K562 (cell line): Measurements from ENCODE around the gene TCP10L. TPM values are rescaled to one million over a fixed set of nuclear protein-coding genes. Genes with fewer than 3 reads are reported as not detected.
A peak's percentile ranks its signal among the peaks of the same experiment; 100 is the strongest.

Source experiments
- ARID1B ChIP-seq: fragments of 450-650 bp; IDR thresholded peaks from 2 replicates; pipeline ENCODE4 v1.6.1; 2016; ENCODE audit warnings: antibody characterized with exemption, mild to moderate bottlenecking, inconsistent platforms
- CBX1 ChIP-seq: sonication (generic); IDR thresholded peaks from 2 replicates; pipeline ENCODE4 v1.6.1; 2016; ENCODE audit warnings: antibody characterized with exemption, low read depth, mild to moderate bottlenecking
- HLTF ChIP-seq: fragments of 450-650 bp; IDR thresholded peaks from 2 replicates; pipeline ENCODE4 v1.6.1; 2016
- NCOA2 ChIP-seq, 2 experiments: fragments of 450-650 bp; IDR thresholded peaks; 2 replicates each; pipeline ENCODE4 v1.6.1; 2018; ENCODE audit warnings: mild to moderate bottlenecking in 2 of 2, moderate library complexity in 1 of 2; ENCODE audit not compliant: partially characterized antibody in 2 of 2
- PRDM10 ChIP-seq: fragments of 450-650 bp; IDR thresholded peaks from 2 replicates; pipeline ENCODE4 v1.6.1; 2018; ENCODE audit not compliant: partially characterized antibody
- RBM25 ChIP-seq: fragments of 200-400 bp; formaldehyde crosslinking; IDR thresholded peaks from 2 replicates; pipeline ENCODE4 v1.6.1; 2018; ENCODE audit warnings: low read length, low read depth, moderate library complexity; ENCODE audit not compliant: severe bottlenecking
- SMAD4 ChIP-seq: fragments of 250-450 bp; sonication (Bioruptor Pico); conservative IDR thresholded peaks from 2 replicates; pipeline ENCODE4 v1.8.0; 2021; ENCODE audit warnings: inconsistent platforms, mild to moderate bottlenecking, moderate library complexity
- SREBF2 ChIP-seq: sonication (generic); formaldehyde crosslinking; IDR thresholded peaks from 2 replicates; pipeline ENCODE4 v1.4.0; 2020; ENCODE audit warnings: mild to moderate bottlenecking, missing genetic modification reagents
- ZC3H8 ChIP-seq: fragments of 450-650 bp; IDR thresholded peaks from 2 replicates; pipeline ENCODE4 v1.6.1; 2017
- ZKSCAN8 ChIP-seq: fragments of 200-800 bp; sonication (Bioruptor generic); IDR thresholded peaks from 2 replicates; pipeline ENCODE4 v1.6.1; 2016; ENCODE audit warnings: missing genetic modification characterization, missing compliant biosample characterization
- ZNF551 ChIP-seq: fragments of 250-450 bp; sonication (Bioruptor Pico); IDR thresholded peaks from 2 replicates; pipeline ENCODE4 v1.5.0; 2021; ENCODE audit warnings: mild to moderate bottlenecking, moderate library complexity
- polyA plus RNA-seq, 8 experiments: library from polyadenylated mRNA; depleted of rRNA in 4 of 8; stranded (reverse) in 5 of 8; unstranded in 3 of 8; fragments of >200 nt; fragmentation: Nextera tagmentation in 2 of 8; fragmentation: Illumina TruSeq in 1 of 8; extraction: Ambion mirVana in 2 of 8; extraction: Trizol in 1 of 8; gene quantifications; 2 replicates each; pipeline versions ENCODE4 v1.2.1 to v1.2.3, GENCODE V29; 2011 to 2014; ENCODE audit warnings: inconsistent platforms in 1 of 8, missing spikeins in 1 of 8
- total RNA-seq, 7 experiments: library from RNA; depleted of rRNA in 6 of 7; stranded (reverse); fragments of >200 nt in 6 of 7; fragmentation: Illumina TruSeq in 2 of 7; extraction: Trizol in 2 of 7; gene quantifications; 2 replicates each; pipeline versions ENCODE4 v1.2.1 to v1.2.3, GENCODE V29; 2011 to 2021; ENCODE audit warnings: low replicate concordance in 1 of 7
- TF ChIP-seq, protein P1 (sequence below): fragments of 250-450 bp; sonication (Bioruptor Pico); IDR thresholded peaks from 2 replicates; pipeline ENCODE4 v1.9.0; 2021; ENCODE audit warnings: mild to moderate bottlenecking, inconsistent platforms
- TF ChIP-seq, protein P2 (sequence below): fragments of 450-650 bp; IDR thresholded peaks from 2 replicates; pipeline ENCODE4 v1.7.0; 2016; ENCODE audit warnings: borderline replicate concordance
- TF ChIP-seq, protein P3 (sequence below): sonication (generic); formaldehyde crosslinking; IDR thresholded peaks from 2 replicates; pipeline ENCODE4 v1.8.0; 2022; ENCODE audit warnings: mild to moderate bottlenecking, missing genetic modification reagents, borderline replicate concordance
- TF ChIP-seq, protein P4 (sequence below): fragments of 450-650 bp; conservative IDR thresholded peaks from 2 replicates; pipeline ENCODE4 v1.6.1; 2016; ENCODE audit warnings: missing genetic modification characterization, low read depth, mild to moderate bottlenecking, missing compliant biosample characterization, moderate library complexity
- TF ChIP-seq, protein P5 (sequence below), 2 experiments: fragments of 250-450 bp in 1 of 2; fragments of 450-650 bp in 1 of 2; sonication (Bioruptor Pico) in 1 of 2; IDR thresholded peaks; 2 replicates each; pipeline versions ENCODE4 v1.6.1 to v1.8.0; 2016 to 2021; ENCODE audit warnings: mild to moderate bottlenecking in 2 of 2, moderate library complexity in 2 of 2, missing compliant biosample characterization in 1 of 2, missing genetic modification characterization in 1 of 2

The TCP10L gene
- total and polyA plus RNA-seq, 9 of the 15 experiments (the other 6 are each of a cell fraction or from before 2014, with no cell fraction given) = 0.34 to 0.91 (median 0.56) TPM; not detected in 2

- TF ChIP-seq ZKSCAN8 (CRISPR knock-in tag) = no peak
- TF ChIP-seq, protein P1, sequence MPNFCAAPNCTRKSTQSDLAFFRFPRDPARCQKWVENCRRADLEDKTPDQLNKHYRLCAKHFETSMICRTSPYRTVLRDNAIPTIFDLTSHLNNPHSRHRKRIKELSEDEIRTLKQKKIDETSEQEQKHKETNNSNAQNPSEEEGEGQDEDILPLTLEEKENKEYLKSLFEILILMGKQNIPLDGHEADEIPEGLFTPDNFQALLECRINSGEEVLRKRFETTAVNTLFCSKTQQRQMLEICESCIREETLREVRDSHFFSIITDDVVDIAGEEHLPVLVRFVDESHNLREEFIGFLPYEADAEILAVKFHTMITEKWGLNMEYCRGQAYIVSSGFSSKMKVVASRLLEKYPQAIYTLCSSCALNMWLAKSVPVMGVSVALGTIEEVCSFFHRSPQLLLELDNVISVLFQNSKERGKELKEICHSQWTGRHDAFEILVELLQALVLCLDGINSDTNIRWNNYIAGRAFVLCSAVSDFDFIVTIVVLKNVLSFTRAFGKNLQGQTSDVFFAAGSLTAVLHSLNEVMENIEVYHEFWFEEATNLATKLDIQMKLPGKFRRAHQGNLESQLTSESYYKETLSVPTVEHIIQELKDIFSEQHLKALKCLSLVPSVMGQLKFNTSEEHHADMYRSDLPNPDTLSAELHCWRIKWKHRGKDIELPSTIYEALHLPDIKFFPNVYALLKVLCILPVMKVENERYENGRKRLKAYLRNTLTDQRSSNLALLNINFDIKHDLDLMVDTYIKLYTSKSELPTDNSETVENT (CRISPR knock-in tag) = 0 out of 2 replicates have a peak, but pooled peaks have one; percentile 22
- TF ChIP-seq RBM25 = no peak
- TF ChIP-seq SMAD4 (CRISPR knock-in tag) = no peak
- TF ChIP-seq SREBF2 (CRISPR knock-in tag) = no peak
- no peak for TF ChIP-seq HLTF
- TF ChIP-seq NCOA2 (IDR thresholded peaks at IDR 0.05; ENCODE audit: partially characterized antibody in 2 of 2) = no peak
- TF ChIP-seq, protein P2, sequence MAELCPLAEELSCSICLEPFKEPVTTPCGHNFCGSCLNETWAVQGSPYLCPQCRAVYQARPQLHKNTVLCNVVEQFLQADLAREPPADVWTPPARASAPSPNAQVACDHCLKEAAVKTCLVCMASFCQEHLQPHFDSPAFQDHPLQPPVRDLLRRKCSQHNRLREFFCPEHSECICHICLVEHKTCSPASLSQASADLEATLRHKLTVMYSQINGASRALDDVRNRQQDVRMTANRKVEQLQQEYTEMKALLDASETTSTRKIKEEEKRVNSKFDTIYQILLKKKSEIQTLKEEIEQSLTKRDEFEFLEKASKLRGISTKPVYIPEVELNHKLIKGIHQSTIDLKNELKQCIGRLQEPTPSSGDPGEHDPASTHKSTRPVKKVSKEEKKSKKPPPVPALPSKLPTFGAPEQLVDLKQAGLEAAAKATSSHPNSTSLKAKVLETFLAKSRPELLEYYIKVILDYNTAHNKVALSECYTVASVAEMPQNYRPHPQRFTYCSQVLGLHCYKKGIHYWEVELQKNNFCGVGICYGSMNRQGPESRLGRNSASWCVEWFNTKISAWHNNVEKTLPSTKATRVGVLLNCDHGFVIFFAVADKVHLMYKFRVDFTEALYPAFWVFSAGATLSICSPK = 0 out of 2 replicates have a peak, but pooled peaks have one; percentile 12
- TF ChIP-seq, protein P3, sequence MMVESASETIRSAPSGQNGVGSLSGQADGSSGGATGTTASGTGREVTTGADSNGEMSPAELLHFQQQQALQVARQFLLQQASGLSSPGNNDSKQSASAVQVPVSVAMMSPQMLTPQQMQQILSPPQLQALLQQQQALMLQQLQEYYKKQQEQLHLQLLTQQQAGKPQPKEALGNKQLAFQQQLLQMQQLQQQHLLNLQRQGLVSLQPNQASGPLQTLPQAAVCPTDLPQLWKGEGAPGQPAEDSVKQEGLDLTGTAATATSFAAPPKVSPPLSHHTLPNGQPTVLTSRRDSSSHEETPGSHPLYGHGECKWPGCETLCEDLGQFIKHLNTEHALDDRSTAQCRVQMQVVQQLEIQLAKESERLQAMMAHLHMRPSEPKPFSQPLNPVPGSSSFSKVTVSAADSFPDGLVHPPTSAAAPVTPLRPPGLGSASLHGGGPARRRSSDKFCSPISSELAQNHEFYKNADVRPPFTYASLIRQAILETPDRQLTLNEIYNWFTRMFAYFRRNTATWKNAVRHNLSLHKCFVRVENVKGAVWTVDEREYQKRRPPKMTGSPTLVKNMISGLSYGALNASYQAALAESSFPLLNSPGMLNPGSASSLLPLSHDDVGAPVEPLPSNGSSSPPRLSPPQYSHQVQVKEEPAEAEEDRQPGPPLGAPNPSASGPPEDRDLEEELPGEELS (CRISPR knock-in tag) = no peak
- TF ChIP-seq PRDM10 = peak; percentile 18
- TF ChIP-seq, protein P4, sequence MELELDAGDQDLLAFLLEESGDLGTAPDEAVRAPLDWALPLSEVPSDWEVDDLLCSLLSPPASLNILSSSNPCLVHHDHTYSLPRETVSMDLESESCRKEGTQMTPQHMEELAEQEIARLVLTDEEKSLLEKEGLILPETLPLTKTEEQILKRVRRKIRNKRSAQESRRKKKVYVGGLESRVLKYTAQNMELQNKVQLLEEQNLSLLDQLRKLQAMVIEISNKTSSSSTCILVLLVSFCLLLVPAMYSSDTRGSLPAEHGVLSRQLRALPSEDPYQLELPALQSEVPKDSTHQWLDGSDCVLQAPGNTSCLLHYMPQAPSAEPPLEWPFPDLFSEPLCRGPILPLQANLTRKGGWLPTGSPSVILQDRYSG (tag) = no peak
- TF ChIP-seq ZNF551 (CRISPR knock-in tag) = no peak
- TF ChIP-seq, protein P5, sequence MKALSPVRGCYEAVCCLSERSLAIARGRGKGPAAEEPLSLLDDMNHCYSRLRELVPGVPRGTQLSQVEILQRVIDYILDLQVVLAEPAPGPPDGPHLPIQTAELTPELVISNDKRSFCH (CRISPR knock-in tag; IDR thresholded peaks at IDR 0.05) = no peak
- TF ChIP-seq, protein P5 (tag; IDR thresholded peaks at IDR 0.05) = no peak
- TF ChIP-seq ZC3H8 = no peak
- no peak for TF ChIP-seq ARID1B
- TF ChIP-seq CBX1 = no peak; the same call in 1 of the 2 replicates
Observed at GRCh38 chr21:32611471-32611997, 26.2 kb upstream of the TCP10L start (continued).
